H9 (cell line): ENCODE data around the gene NACC2. TPM values are rescaled to one million over a fixed set of nuclear protein-coding genes. Genes with fewer than 3 reads are reported as not detected.

Source experiments
- DNase-seq: peaks from one replicate; pipeline ENCODE4 v3.0.0-alpha.2; 2017
- H2AFZ ChIP-seq: one replicate; pipeline ENCODE4 v1.6.1; 2013; ENCODE audit warnings: mild to moderate bottlenecking, low read length, control low read depth, moderate library complexity
- H2AK5ac ChIP-seq: 2 replicates; pipeline ENCODE4 v1.6.1; 2013; ENCODE audit warnings: low read length, control low read depth, mixed read lengths; ENCODE audit not compliant: insufficient read length
- H2BK120ac ChIP-seq: one replicate; pipeline ENCODE4 v1.6.1; 2013; ENCODE audit warnings: low read depth, mild to moderate bottlenecking, low read length, control low read depth, inconsistent platforms; ENCODE audit not compliant: poor library complexity, severe bottlenecking
- H2BK12ac ChIP-seq: 2 replicates; pipeline ENCODE4 v1.6.1; 2013; ENCODE audit warnings: low read length, control low read depth, mixed read lengths, low read depth; ENCODE audit not compliant: insufficient read length
- H2BK15ac ChIP-seq: 2 replicates; pipeline ENCODE4 v1.6.1; 2013; ENCODE audit warnings: low read depth, low read length, control low read depth
- H2BK20ac ChIP-seq: one replicate; pipeline ENCODE4 v1.6.1; 2013; ENCODE audit warnings: low read depth, mild to moderate bottlenecking, low read length, control low read depth, inconsistent platforms; ENCODE audit not compliant: poor library complexity, severe bottlenecking
- H2BK5ac ChIP-seq: 2 replicates; pipeline ENCODE4 v1.6.1; 2013; ENCODE audit warnings: low read length, control low read depth, mixed read lengths; ENCODE audit not compliant: insufficient read length
- H3K14ac ChIP-seq: 2 replicates; pipeline ENCODE4 v1.6.1; 2013; ENCODE audit warnings: low read length, control low read depth; ENCODE audit not compliant: insufficient read depth
- H3K18ac ChIP-seq: 2 replicates; pipeline ENCODE4 v1.6.1; 2013; ENCODE audit warnings: low read depth, mild to moderate bottlenecking, mixed read lengths, low read length, control low read depth; ENCODE audit not compliant: insufficient read length
- H3K23ac ChIP-seq: 2 replicates; pipeline ENCODE4 v1.6.1; 2013; ENCODE audit warnings: low read length, control low read depth, mixed read lengths, low read depth; ENCODE audit not compliant: insufficient read length
- H3K23me2 ChIP-seq: 2 replicates; pipeline ENCODE4 v1.6.1; 2013; ENCODE audit warnings: low read depth, mild to moderate bottlenecking, mixed read lengths, low read length, control low read depth; ENCODE audit not compliant: insufficient read length, poor library complexity, severe bottlenecking
- H3K27ac ChIP-seq: 2 replicates; pipeline ENCODE4 v1.5.1; 2013; ENCODE audit warnings: low read length, control low read depth, mixed read lengths, low read depth; ENCODE audit not compliant: insufficient read length
- H3K27me3 ChIP-seq: 2 replicates; pipeline ENCODE4 v1.6.1; 2013; ENCODE audit warnings: low read length, control low read depth, inconsistent platforms; ENCODE audit not compliant: insufficient read depth
- H3K4ac ChIP-seq: 2 replicates; pipeline ENCODE4 v1.6.1; 2013; ENCODE audit warnings: low read depth, mild to moderate bottlenecking, control low read depth, inconsistent platforms, low read length, moderate library complexity
- H3K4me1 ChIP-seq: 2 replicates; pipeline ENCODE4 v1.6.1; 2013; ENCODE audit warnings: low read length, control low read depth, inconsistent platforms; ENCODE audit not compliant: insufficient read depth
- H3K4me2 ChIP-seq: 2 replicates; pipeline ENCODE4 v1.6.1; 2013; ENCODE audit warnings: low read length, control low read depth, mixed read lengths; ENCODE audit not compliant: insufficient read length, insufficient read depth
- H3K56ac ChIP-seq: 2 replicates; pipeline ENCODE4 v1.6.1; 2013; ENCODE audit warnings: low read depth, mild to moderate bottlenecking, mixed read lengths, low read length, control low read depth; ENCODE audit not compliant: insufficient read length
- H3K79me1 ChIP-seq: 2 replicates; pipeline ENCODE4 v1.6.1; 2013; ENCODE audit warnings: low read depth, mild to moderate bottlenecking, moderate library complexity, low read length, control low read depth, inconsistent platforms; ENCODE audit not compliant: insufficient read depth, poor library complexity, severe bottlenecking
- H3K79me2 ChIP-seq: 2 replicates; pipeline ENCODE4 v1.6.1; 2013; ENCODE audit warnings: low read length, control low read depth, inconsistent platforms; ENCODE audit not compliant: insufficient read depth
- H3K9ac ChIP-seq: 2 replicates; pipeline ENCODE4 v1.6.1; 2013; ENCODE audit warnings: low read length, control low read depth, mixed read lengths; ENCODE audit not compliant: insufficient read length; ENCODE audit errors: extremely low read depth
- H3K9me3 ChIP-seq: one replicate; pipeline ENCODE4 v1.6.1; 2013; ENCODE audit warnings: low read depth, low read length, inconsistent platforms; ENCODE audit not compliant: control insufficient read depth
- H3T11ph ChIP-seq: one replicate; pipeline ENCODE4 v1.6.1; 2013; ENCODE audit warnings: mild to moderate bottlenecking, low read length, control low read depth, inconsistent platforms
- H4K20me1 ChIP-seq: one replicate; pipeline ENCODE4 v1.6.1; 2013; ENCODE audit not compliant: control insufficient read depth, insufficient read length, insufficient read depth
- H4K5ac ChIP-seq: 2 replicates; pipeline ENCODE4 v1.6.1; 2013; ENCODE audit warnings: low read depth, mild to moderate bottlenecking, mixed read lengths, low read length, control low read depth; ENCODE audit not compliant: insufficient read length
- H4K8ac ChIP-seq: replicated peaks from 2 replicates; pipeline ENCODE4 v1.6.1; 2013; ENCODE audit warnings: low read length, control low read depth, mixed read lengths, low read depth; ENCODE audit not compliant: insufficient read length
- H4K91ac ChIP-seq: 2 replicates; pipeline ENCODE4 v1.6.1; 2013; ENCODE audit warnings: low read depth, mild to moderate bottlenecking, moderate library complexity, mixed read lengths, low read length, control low read depth; ENCODE audit not compliant: insufficient read length
- H3K27ac Mint-ChIP-seq, 3 experiments: 2 replicates in 2 of 3; 3 replicates in 1 of 3; pipeline ENCODE4 v1.8.0; 2020 to 2021; ENCODE audit warnings: mixed read lengths in 3 of 3, mild to moderate bottlenecking in 1 of 3, moderate library complexity in 1 of 3
- H3K27me3 Mint-ChIP-seq: 2 replicates; pipeline ENCODE4 v1.8.0; 2021; ENCODE audit warnings: low read depth, mild to moderate bottlenecking, moderate library complexity, mixed read lengths
- H3K36me3 Mint-ChIP-seq, 3 experiments: 2 replicates in 2 of 3; 3 replicates in 1 of 3; pipeline ENCODE4 v1.8.0; 2020 to 2021; ENCODE audit warnings: low read depth in 3 of 3, mixed read lengths in 3 of 3; ENCODE audit not compliant: insufficient read depth in 1 of 3
- H3K4me1 Mint-ChIP-seq, 2 experiments: 2 replicates each; pipeline ENCODE4 v1.8.0; 2020; ENCODE audit warnings: mixed read lengths in 2 of 2
- H3K4me3 Mint-ChIP-seq, 2 experiments: 2 replicates in 1 of 2; 3 replicates in 1 of 2; pipeline ENCODE4 v1.8.0; 2020 to 2021; ENCODE audit warnings: mild to moderate bottlenecking in 2 of 2, mixed read lengths in 2 of 2, moderate library complexity in 1 of 2
- H3K9me3 Mint-ChIP-seq, 2 experiments: 2 replicates in 1 of 2; 3 replicates in 1 of 2; pipeline ENCODE4 v1.8.0; 2020; ENCODE audit warnings: mild to moderate bottlenecking in 2 of 2, mixed read lengths in 2 of 2, moderate library complexity in 1 of 2
- CTCF ChIP-seq: fragments of 200-600 bp; sonication (generic); conservative IDR thresholded peaks from 3 replicates; pipeline ENCODE4 v1.8.0; 2021; ENCODE audit warnings: antibody characterized with exemption, mild to moderate bottlenecking
- WGBS: extraction: QIAGEN DNeasy Blood & Tissue Kit; methylation state at CpG from one replicate; pipeline ENCODE4 v1.1.7; 2013; ENCODE audit warnings: missing lambda C conversion rate, low lambda C conversion rate, mixed read lengths; ENCODE audit not compliant: insufficient read length; ENCODE audit errors: extremely low coverage; 5-methylcytosine and 5-hydroxymethylcytosine counted together
- total RNA-seq: library from RNA; stranded (reverse); gene quantifications from 2 replicates; pipeline ENCODE4 v1.2.1, GENCODE V29; 2021

The NACC2 gene
- total RNA-seq, 1 experiment from 2014 or later, result 11.5 TPM

GRCh38 chr9:136019041-136019680 lies 75.9 kb downstream of the NACC2 start:
- H3K4me1 ChIP-seq, result peaks cover 4% of the 10 kb centered on the region; the same call in 1 of the 2 replicates
- H2BK12ac ChIP-seq, result no peak overlapping the region
- Mint-ChIP-seq H3K9me3 (no peaks in the 10 kb centered on the region; a peak in 1 of 5 replicates), H3K27me3 (peaks cover 14% of the 10 kb centered on the region), H3K4me1 (peaks cover 29 to 41% of the 10 kb centered on the region in 2 experiments), H3K4me3 (no peak overlapping the region), H3K36me3 (peaks cover 0 to 4% (median 3%) of the 10 kb centered on the region in 3 experiments; a peak in 2 of 7 replicates), H3K27ac (no peak overlapping the region)
- no peak overlapping the region for H4K5ac ChIP-seq
- no peak overlapping the region for H2BK15ac ChIP-seq
- no peak overlapping the region for H2BK120ac ChIP-seq
- peak; percentile 21 for DNase-seq
- no peak overlapping the region for H3K27ac ChIP-seq
- H2BK20ac ChIP-seq, result no peak overlapping the region
- no peaks in the 10 kb centered on the region for H3K9me3 ChIP-seq
- H4K20me1 ChIP-seq, result peaks cover under 1% of the 10 kb centered on the region
- H3K4ac ChIP-seq, result no peak overlapping the region
- H4K91ac ChIP-seq, result no peak overlapping the region
- no peaks in the 10 kb centered on the region for H3K23me2 ChIP-seq
- no peaks in the 10 kb centered on the region; the same call in 1 of the 2 replicates for H3K79me2 ChIP-seq
- H3K4me2 ChIP-seq, result no peak overlapping the region
- no peaks in the 10 kb centered on the region for H3K27me3 ChIP-seq
- no peak overlapping the region for H3T11ph ChIP-seq
- no peaks in the 10 kb centered on the region for H3K79me1 ChIP-seq
- H3K18ac ChIP-seq, result no peak overlapping the region
- no peak overlapping the region for H2BK5ac ChIP-seq
- TF ChIP-seq CTCF, result no peak
- H4K8ac ChIP-seq, result no peak overlapping the region
- WGBS, result no CpG with 5 or more reads among the region's 28 CpGs
- no peak overlapping the region for H3K14ac ChIP-seq
- no peak overlapping the region for H3K23ac ChIP-seq
- no peak overlapping the region for H2AFZ ChIP-seq
- H3K9ac ChIP-seq, result no peak overlapping the region
- no peak overlapping the region for H2AK5ac ChIP-seq
- H3K56ac ChIP-seq, result no peak overlapping the region
